ENCODE measurements around the gene RIT1.

Gene RIT1

DNA sequence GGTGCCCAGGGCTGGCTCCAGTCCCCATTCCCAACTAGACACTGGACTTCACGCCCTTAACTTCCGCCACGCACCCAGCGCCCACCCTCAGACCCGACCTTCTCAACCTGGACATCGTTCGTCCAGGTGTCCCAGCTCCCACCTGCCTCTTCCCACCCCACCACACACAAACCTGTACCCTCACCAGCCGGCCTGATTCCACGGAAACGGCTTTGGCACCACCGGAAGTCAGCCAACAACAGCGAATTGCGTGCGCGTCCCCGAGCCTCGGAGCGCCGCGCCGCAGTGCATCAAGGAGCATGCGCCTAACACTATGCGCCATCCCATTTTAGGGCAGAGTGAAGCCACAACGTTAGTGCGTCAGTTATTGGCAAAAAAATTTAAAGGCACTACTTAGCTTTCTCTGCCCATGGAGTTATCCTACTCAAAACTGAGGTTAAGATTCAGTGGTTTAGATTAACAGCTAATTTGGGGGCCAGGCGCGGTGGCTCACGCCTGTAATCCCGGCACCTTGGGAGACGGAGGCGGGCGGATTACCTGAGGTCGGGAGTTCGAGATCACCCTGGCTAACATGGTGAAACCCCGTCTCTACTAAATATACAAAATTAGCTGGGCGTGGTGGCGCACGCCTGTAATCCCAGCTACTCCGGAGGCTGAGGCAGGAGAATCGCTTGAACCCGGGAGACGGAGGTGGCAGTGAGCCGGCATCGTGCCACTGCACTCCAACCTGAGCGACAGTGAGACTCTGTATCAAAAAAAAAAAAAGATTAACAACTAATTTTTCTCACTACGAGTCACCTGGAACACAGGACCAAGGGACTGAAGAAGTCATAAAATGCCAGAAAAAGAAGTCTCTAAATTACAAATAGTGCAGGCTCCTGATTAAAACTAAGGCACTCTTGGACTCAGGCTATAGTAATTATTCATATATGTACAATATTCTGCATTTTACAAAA lies 53.9 kb downstream of the RIT1 start, which contains the start of gene GON4L:
Gene GON4L, minus strand, starts transcription at position 240 of the 956 bp plus-strand sequence. CDS start 3,434 bp downstream, outside the sequence.
- peak; percentile 82 for DNase-seq (ENCODE audit: low read depth in 2 of 2)

DNA sequence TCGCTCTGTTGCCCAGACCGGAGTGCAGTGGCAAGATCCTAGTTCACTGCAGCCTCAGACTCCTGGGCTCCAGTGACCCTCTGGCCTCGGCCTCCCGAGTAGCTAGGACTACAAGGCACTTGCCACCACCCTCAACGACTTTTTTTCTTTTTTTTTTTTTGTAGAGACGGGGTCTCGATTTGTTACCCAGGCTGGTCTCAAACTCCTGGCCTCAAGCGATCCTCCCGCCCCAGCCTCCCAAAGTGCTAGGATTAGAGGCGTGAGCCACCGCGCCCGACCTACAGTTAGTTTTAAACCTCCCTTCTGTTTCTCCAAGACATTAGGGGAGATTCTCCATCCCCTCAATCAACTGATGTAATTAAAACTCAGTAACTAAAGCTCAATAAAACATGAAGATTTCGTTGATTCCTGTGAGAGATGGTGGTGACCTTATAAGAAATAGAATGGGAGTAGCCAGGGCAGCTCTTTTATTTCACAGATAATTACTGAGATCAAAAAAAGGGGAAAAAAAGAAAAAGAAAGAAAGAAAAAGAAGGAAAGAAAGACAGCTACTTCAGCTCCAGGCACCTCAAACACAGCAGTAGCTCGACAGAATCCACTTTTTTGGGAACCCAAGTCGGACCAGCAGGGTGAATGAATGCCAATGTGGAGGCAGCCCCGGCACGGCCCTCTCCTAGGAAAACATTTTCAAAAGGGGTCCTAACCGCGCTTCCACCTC lies 54.7 kb downstream of the RIT1 start:
- DNase-seq (ENCODE audit: low read depth in 2 of 2): peak in 1 of 2 donors; percentile 1

DNA sequence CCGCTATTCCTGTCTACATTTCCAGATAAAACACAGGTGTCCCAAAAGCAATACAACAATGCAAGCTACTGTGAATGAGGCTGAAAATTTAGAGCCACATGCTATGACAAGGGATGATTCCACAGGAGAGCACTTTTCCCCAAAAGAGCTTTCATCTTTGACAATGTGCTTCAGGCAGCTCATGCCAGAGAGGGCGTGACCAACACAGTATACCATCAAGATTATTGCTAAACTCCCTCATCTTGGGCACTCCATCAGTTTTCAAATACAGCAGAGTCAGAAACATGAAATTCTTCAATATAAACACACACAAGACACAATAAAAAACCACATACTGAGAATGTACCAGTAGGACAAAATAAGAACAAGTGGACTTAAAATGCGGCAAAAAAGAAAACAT lies 60.8 kb downstream of the RIT1 start:
- DNase-seq (ENCODE audit: low read depth in 2 of 2): no peak

DNA sequence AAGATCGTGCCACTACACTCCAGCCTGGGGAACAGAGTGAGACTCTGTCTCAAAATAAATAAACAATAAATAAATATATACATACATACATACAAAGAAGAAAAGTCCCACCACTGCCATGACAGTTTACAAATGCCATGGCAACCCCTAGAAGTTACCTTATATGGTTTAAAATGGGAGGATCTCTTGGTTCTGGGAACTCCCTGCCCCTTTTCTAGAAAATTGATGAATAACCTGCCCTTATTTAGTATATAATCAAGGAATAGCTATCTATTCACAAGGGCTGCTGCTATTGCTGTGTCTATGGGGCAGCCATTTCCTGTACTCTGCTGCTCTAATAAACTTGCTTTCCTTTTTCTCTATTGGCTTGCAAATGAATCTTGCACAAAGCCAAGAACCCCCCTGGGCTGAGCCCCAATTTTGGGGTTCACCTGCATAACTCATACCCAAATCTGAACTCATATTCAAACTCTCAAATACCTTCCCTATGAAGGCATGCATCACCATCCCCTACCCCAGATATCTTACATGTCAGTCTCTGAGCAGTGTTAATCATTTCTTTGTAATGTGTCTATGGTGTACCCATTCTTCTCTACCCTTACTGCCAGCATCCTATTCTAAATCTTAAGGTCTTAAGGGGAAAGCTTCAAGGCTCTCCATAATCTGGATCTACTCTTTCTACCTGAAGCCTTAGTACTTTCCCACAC lies 63.2 kb downstream of the RIT1 start:
- no peak for DNase-seq (ENCODE audit: low read depth in 2 of 2)

All from stimulated activated CD8-positive, alpha-beta memory T cell treated with anti-CD3 and anti-CD28 coated beads, Interleukin-7, amount 100 ng/mL, for 4 hours (primary cell).